ENCODE measurements around the gene ANKRD35.
"Not testable (repeated sequence)": the region's sequence is repeated elsewhere in the genome, so short reads cannot be mapped to it uniquely, and the experiment has no call there.

ANKRD35 gene

GRCh38 chr1:145818095-145818494 lies 67.6 kb downstream of the ANKRD35 start:
- intact Hi-C loops (cut with DNase I); DNase-seq: not testable (repeated sequence)

Data from posterior cingulate gyrus (tissue), 11 donors.